Activated T-cell treated with anti-CD3 and anti-CD28 coated beads for 4 hours (primary cell): ENCODE data around the gene CCR5.

Source experiments
- DNase-seq: peaks from one replicate; pipeline ENCODE4 v3.0.0-alpha.2; 2020

The CCR5 gene

GRCh38 chr3:46409739-46410489, 39.2 kb downstream of the CCR5 start:
- no peak for DNase-seq

DNA sequence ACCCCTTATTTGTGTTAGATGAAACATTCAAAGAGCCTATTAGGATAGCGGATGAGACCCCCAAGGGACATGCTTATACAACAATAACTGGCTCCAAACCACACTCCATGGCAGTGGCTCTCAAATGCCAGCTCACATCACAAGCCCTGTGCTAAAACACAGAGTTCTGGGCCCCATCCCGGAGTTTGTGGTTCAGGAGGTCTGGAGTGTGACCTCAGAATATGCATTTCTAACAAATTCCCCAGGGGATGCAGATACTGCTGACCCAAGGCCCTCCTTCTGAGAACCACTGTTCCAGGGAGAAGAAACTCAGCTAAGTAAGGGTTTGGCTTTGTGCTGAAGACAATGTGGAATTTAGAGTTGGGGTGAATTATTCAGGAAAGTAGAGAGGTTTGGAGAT, 39.9 kb downstream of the CCR5 start:
- DNase-seq = no peak

DNA sequence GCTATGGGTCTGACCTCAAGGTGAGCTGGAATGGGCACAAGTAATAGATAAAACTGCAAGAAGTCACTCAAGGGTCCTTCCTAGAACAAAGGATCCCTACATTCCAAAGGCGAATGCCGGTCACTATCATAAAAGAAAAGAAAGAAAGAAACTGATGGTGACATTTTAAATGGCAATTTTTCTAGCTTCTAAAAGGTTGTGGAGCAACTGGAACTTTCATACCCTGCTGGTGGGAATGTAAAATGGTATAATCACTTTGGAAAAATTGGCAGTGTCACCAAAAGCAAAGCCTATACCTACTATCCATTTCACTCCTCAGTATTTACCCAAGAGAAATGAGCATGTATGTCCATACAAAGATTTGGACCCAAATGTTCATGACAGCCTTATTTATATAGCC, 40.5 kb downstream of the CCR5 start:
- no peak for DNase-seq

DNA sequence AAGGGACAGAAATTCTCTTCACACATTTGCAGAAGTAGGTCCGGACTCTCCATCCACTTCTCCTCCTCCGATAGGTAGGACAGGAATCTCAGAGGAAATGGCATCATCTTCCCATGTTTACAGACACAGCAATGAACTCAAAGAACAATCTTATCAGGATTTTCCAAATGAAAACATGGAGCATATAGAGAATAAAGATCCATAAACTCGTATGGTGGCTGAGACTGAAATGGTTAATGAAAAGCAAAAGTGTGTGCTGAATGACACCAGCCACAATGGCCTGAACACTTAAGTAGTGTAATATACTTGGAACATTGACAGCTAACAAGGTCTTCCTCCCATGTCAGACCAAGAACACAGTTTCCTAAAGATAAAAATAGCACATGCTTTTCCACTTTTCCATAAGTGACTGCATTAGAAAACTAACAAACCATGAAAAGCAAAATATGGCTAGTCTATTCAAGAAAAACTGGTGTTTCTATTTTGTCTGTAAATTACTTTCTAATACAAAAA, 42.1 kb downstream of the CCR5 start:
- DNase-seq = no peak

- no peak for DNase-seq
Observed at GRCh38 chr3:46413951-46414350, 43.2 kb downstream of the CCR5 start.

DNA sequence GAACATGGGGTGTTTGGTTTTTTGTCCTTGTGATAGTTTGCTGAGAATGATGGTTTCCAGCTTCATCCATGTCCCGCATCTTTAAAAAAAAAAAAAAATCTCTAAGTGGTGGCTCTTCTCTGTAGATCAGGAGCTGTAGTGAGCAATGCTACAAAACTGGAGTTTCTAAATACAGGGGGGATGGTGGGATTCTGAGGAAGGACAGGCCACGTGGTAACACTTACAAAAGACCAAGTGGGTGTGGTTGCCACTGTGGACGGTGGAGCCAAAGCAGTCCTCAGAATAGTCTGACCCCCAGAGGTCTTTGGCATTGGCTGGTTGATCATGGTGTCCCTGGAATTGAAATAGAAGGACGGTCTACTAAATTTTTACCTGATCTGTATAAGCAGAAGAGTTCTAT, 44.0 kb downstream of the CCR5 start:
- DNase-seq = no peak

DNA sequence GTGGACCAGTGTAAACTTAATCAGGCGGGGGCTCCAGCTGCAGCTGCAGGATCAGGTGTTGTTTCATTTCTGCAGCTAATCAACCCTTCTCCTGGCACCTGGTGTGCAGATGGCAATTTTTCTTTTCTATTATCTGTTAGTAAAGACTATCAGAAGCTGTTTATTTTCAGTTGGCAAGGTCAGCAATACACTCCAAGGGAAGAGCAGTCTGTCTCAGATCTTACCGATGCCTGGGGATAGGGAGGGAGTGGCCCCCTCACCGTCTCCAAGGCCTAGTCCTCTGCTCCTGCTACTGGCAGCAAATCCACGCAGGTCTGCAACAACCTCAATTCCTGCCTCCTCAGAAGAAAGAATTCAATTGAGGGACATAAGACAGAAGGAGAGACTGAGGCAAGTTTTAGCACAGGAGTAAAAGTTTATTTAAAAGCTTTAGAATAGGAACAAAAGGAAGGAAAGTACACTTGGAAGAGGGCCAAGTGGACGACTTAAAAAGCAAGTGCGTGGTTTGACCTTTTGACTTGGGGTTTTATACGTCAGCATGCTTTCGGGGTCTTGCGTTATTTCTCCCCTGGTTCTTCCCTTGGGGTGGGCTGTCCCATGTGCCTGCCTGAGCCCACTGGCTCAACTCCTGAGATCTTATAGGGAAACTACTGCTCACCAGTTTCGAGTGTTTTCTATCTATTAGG, 45.5 kb downstream of the CCR5 start:
- no peak for DNase-seq

DNA sequence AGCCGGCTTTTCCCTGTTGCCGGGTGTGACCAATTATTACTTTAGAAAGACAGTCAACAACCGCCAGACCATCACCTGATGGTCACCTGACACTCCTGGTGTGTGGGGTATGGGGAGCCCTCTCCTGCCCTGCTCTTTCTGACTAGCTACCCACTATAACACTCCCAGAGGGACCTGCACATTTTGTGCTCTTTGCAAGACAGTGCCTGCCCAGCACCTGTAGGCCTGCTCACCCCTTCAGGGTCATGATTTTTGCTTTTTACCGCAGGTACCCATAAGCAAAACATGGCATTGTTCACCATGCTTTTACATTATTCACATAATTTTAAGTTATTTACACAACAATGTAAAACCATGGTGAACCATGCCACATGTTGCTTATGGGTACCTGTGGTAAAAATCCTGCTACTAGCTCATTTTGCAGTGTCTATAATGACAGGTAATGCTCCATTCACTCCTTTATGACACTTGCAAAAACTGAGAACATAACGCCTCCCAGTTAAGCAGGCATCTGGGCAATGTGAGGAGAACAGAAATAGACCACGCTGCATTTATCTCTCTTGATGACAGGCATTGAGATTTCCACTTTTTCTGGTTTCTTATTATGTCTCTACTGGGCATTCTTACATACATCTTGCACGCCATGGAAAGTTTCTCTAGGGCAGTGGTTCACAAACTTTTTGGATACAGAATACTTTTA, 46.2 kb downstream of the CCR5 start:
- no peak for DNase-seq

- DNase-seq = no peak
Observed at GRCh38 chr3:46417841-46418611, 47.3 kb downstream of the CCR5 start.

DNA sequence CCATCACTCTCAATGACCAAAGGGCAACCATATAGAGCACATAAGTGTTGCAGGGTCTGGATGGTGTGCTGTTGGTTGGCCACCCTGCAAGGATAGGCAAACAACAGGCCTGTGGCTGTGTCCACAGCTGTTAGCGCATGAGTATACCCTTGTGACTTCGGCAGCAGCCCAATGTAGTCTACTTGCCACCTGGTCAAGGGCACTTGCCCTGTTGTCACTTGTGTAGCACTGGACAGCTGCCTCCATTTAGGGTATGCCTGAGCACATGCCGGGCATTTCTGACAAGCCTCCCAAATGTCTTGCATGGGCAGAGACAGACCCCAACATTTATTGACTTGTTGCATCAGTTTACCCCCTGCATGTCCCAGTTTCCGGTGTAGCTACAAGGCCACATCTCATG, 49.1 kb downstream of the CCR5 start:
- no peak for DNase-seq

DNA sequence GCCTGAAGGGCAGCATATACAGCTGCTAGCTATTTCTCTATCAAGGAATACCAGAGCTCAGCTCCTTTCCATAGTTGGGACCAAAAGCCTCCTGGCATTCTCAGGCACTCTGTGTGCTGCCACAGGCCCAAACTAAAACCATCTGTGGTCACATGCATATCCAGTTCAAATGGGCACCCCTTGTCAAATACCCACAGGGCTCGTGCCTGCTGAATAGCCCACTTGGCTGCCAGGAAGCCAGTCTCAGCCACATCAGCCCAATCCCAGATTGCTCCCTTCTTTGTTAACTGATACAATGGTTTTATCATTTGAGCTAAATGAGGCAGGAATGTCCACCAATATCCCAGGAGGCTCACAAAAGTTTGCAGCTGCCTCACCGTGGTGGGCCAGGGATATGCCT, 50.2 kb downstream of the CCR5 start:
- no peak for DNase-seq

GRCh38 chr3:46422617-46423016, 51.9 kb downstream of the CCR5 start:
- no peak for DNase-seq

GRCh38 chr3:46423588-46423987, 52.8 kb downstream of the CCR5 start:
- DNase-seq = no peak
